Measurements from ENCODE around the gene STK39.

GRCh38 chr2:168009900-168010299 is 237.5 kb downstream of the STK39 start:
- TF ChIP-seq POLR2A (IDR thresholded peaks at IDR 0.05; ENCODE audit: low read depth, low read length) (no peak), CTCF (conservative IDR thresholded peaks at IDR 0.05; ENCODE audit: low read depth, low read length) (no peak), BHLHE40 (IDR thresholded peaks at IDR 0.05; ENCODE audit: low read depth, low read length) (no peak), USF2 (IDR thresholded peaks at IDR 0.05; ENCODE audit: low read depth, low read length) (no peak), RAD21 (IDR thresholded peaks at IDR 0.05; ENCODE audit: low read length) (no peak)
